Ureter (tissue), 1 donor: Measurements from ENCODE around the gene VWA8. TPM values are rescaled to one million over a fixed set of nuclear protein-coding genes. Genes with fewer than 3 reads are reported as not detected.
"Not testable (repeated sequence)": the region's sequence is repeated elsewhere in the genome, so short reads cannot be mapped to it uniquely, and the experiment has no call there.

Experiments used
- DNase-seq: peaks from one replicate; pipeline ENCODE4 v3.0.0-alpha.2; 2020; ENCODE audit warnings: low spot score
- total RNA-seq: library from RNA; stranded (reverse); gene quantifications from one replicate; pipeline ENCODE4 v1.2.4, GENCODE V29; 2023
- donor health status: DM: yes; HTN: yes; CAD: no.

The VWA8 gene
- total RNA-seq, 1 donor from 2014 or later, result 40.4 TPM

- not testable (repeated sequence) for DNase-seq
Observed at GRCh38 chr13:41745496-41745895, 215.4 kb downstream of the VWA8 start.

GRCh38 chr13:41742917-41743552 is 217.9 kb downstream of the VWA8 start:
- no peak for DNase-seq

GRCh38 chr13:41740479-41740878 is 220.4 kb downstream of the VWA8 start:
- DNase-seq, result no peak

- DNase-seq, result no peak
Observed at GRCh38 chr13:41722684-41723535, 238.0 kb downstream of the VWA8 start.

GRCh38 chr13:41720839-41721561 is 239.9 kb downstream of the VWA8 start:
- DNase-seq, result no peak

GRCh38 chr13:41716236-41716635 is 244.7 kb downstream of the VWA8 start:
- no peak for DNase-seq

GRCh38 chr13:41713405-41713804 is 247.5 kb downstream of the VWA8 start:
- DNase-seq, result no peak

- DNase-seq, result no peak
Observed at GRCh38 chr13:41710771-41711170, 250.1 kb downstream of the VWA8 start.

- no peak for DNase-seq
Observed at GRCh38 chr13:41709511-41709910, 251.4 kb downstream of the VWA8 start.

GRCh38 chr13:41708713-41709112 is 252.2 kb downstream of the VWA8 start:
- peak; percentile 47 for DNase-seq

GRCh38 chr13:41707194-41707821 is 253.6 kb downstream of the VWA8 start:
- no peak for DNase-seq

GRCh38 chr13:41706152-41706551 is 254.8 kb downstream of the VWA8 start:
- no peak for DNase-seq

GRCh38 chr13:41702540-41702939 is 258.4 kb downstream of the VWA8 start:
- DNase-seq, result no peak

GRCh38 chr13:41701676-41702075 is 259.2 kb downstream of the VWA8 start:
- DNase-seq, result no peak

- no peak for DNase-seq
Observed at GRCh38 chr13:41700790-41701310, 260.1 kb downstream of the VWA8 start.

- no peak for DNase-seq
Observed at GRCh38 chr13:41699759-41700158, 261.1 kb downstream of the VWA8 start.

- no peak for DNase-seq
Observed at GRCh38 chr13:41697578-41697977, 263.3 kb downstream of the VWA8 start.

GRCh38 chr13:41696163-41697003 is 264.5 kb downstream of the VWA8 start:
- no peak for DNase-seq

GRCh38 chr13:41694545-41695301 is 266.2 kb downstream of the VWA8 start:
- DNase-seq, result peak; percentile 56

- no peak for DNase-seq
Observed at GRCh38 chr13:41693434-41693833, 267.5 kb downstream of the VWA8 start.
